Ecto neural progenitor cell (in vitro differentiated cells): ENCODE measurements around the gene YLPM1.
A peak's percentile ranks its signal among the peaks of the same experiment; 100 is the strongest.
"Not testable (repeated sequence)": the region's sequence is repeated elsewhere in the genome, so short reads cannot be mapped to it uniquely, and the experiment has no call there.

ENCODE experiments used
- DNase-seq: peaks from one replicate; pipeline ENCODE4 v3.0.0-alpha.2; 2018; ENCODE audit warnings: low spot score

Gene YLPM1, protein sequence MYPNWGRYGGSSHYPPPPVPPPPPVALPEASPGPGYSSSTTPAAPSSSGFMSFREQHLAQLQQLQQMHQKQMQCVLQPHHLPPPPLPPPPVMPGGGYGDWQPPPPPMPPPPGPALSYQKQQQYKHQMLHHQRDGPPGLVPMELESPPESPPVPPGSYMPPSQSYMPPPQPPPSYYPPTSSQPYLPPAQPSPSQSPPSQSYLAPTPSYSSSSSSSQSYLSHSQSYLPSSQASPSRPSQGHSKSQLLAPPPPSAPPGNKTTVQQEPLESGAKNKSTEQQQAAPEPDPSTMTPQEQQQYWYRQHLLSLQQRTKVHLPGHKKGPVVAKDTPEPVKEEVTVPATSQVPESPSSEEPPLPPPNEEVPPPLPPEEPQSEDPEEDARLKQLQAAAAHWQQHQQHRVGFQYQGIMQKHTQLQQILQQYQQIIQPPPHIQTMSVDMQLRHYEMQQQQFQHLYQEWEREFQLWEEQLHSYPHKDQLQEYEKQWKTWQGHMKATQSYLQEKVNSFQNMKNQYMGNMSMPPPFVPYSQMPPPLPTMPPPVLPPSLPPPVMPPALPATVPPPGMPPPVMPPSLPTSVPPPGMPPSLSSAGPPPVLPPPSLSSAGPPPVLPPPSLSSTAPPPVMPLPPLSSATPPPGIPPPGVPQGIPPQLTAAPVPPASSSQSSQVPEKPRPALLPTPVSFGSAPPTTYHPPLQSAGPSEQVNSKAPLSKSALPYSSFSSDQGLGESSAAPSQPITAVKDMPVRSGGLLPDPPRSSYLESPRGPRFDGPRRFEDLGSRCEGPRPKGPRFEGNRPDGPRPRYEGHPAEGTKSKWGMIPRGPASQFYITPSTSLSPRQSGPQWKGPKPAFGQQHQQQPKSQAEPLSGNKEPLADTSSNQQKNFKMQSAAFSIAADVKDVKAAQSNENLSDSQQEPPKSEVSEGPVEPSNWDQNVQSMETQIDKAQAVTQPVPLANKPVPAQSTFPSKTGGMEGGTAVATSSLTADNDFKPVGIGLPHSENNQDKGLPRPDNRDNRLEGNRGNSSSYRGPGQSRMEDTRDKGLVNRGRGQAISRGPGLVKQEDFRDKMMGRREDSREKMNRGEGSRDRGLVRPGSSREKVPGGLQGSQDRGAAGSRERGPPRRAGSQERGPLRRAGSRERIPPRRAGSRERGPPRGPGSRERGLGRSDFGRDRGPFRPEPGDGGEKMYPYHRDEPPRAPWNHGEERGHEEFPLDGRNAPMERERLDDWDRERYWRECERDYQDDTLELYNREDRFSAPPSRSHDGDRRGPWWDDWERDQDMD (N-terminal part only)

DNA sequence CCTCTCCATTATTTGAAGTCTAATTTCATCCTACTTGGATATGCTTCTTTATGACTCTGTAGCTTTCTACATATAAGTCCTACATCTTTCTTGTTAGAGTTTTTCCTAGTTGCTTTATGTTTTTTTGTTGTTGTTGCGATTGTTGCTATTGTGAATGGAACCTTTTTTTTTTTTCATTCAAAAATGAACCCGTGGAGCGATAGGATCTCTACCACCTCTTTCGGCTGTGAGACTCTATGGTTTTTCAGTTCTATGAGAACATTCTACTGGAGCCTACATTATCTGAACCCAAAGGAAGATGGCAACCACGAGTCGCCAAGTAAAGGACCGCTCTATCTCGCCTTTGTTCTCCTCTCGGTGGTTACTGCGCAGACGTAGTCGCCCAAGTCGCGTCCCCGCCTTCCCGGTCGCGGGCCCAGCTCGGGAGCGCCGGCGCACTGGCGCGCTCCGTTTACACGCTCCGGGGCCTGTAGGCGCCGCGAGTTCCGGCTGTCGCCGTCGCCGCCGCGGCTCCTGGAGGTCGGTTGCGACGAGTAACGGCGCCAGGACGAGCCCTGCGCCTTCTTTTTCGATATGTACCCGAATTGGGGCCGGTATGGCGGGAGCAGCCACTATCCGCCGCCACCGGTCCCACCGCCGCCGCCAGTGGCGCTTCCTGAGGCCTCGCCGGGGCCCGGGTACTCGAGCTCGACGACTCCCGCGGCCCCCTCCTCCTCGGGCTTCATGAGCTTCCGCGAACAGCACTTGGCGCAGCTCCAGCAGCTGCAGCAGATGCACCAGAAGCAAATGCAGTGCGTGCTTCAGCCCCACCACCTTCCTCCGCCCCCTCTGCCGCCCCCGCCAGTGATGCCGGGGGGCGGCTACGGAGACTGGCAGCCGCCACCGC is at the start of gene YLPM1:
Gene YLPM1, plus strand, starts transcription at position 400 of the 886 bp plus-strand sequence. Its CDS starts 174 bp downstream, at position 574.
- peak; percentile 93 for DNase-seq

DNA sequence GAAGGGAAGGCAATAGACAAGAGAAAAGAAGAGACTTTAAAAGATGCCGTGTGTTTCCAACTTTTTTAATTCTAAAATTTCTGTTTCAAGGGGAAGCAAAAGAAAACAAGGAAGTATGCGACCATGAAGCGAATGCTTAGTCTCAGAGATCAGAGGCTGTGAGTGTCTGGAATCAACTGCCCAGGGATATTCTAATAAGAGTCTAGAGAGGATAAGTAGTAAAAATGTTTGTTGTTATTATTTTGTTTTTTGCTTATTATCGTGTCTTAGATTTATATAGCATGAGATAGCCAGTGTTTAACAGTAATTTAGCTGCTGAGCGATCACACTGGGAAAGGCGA is 49.8 kb upstream of the YLPM1 start:
- DNase-seq: no peak

DNA sequence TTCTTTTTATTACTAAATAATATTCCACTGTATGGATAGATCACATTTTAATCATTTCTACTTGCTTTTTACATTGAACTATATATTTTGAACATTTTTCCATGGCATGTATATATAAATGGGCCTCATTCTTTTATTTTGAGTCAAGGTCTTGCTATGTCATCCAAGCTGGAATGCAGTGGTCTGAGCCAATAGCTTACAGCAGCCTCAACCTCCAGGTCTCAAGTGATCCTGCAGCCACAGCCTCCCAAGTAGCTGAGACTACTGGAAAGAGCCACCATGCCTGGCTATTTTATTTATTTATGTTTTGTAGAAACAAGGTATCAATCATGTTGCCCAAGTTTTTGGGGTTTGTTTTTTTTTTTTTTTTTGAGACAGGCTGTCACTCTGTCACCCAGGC is 42.6 kb upstream of the YLPM1 start:
- no peak for DNase-seq

DNA sequence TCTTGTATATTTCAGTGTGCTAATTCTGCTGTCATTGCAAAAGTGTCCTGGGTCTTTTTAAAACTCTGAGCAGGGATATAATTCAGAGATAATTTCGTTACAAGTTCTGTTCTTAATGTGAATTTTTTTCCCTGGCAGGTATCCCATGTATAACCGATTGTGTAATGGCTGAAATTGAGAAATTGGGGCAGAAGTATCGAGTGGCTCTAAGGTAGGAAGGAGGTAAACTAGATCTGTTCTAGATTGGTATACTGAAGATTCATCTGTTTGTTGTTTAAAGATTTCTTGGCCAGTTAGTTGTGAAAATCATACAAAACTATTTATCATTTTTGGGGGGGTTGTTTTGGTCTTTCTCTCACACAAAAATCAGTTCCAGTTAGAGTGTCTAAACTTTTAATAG is 40.0 kb upstream of the YLPM1 start:
- DNase-seq: no peak

DNA sequence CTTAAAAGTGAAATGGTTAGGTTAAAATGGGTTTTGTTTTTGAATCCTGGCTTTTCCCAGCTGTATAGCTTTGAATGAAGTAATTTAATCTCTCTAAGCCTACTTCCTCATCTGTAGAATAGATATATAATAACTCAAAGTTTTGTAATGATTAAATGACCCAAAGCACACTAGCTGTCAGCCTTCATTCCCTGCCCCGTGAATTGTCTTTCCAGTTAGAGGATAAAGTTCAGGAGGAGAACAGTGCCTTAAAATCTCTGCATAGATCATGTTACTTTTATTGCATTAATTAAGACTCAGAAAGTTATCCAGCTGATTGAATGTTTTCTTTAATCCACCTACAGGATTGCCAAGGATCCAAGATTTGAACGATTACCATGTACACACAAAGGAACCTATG is 30.7 kb upstream of the YLPM1 start:
- no peak for DNase-seq

DNA sequence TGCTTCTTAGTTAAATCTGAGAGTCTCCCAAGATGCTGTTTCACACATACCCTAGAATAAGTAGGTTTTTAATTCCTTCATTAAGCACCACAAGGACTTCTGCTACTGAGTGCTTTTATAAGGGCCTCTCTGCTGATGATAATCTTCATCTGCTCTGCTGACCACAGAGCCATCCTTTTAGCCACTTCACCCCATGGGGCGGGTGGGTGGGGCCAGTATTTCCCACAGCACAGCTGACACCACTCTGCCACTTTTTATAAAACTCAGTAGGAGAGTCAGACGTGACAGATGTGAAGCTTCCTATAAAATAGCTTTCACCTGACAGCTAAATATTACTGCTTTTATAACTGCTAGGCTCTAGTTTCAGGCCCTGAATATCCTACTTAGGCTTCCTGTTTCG is 29.9 kb upstream of the YLPM1 start:
- no peak for DNase-seq

DNA sequence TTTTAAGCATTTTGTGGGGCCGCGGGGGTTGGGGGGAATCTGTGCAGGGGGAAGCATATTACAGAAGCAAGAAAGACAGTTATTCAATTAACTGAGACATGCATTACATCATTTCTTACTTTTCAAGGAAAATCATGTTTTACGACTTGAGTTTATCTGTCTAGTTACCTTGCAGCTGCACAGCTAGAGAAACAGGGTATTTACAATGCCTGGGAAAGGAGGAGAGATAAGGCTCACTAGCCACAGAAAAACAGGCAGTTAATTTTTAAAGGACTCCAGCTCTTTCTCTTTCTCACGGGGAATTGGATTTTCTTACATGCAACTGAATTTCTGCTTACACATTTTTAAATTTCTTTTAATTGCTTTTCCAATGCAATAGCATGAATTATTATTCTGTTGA is 28.0 kb upstream of the YLPM1 start:
- no peak for DNase-seq

DNA sequence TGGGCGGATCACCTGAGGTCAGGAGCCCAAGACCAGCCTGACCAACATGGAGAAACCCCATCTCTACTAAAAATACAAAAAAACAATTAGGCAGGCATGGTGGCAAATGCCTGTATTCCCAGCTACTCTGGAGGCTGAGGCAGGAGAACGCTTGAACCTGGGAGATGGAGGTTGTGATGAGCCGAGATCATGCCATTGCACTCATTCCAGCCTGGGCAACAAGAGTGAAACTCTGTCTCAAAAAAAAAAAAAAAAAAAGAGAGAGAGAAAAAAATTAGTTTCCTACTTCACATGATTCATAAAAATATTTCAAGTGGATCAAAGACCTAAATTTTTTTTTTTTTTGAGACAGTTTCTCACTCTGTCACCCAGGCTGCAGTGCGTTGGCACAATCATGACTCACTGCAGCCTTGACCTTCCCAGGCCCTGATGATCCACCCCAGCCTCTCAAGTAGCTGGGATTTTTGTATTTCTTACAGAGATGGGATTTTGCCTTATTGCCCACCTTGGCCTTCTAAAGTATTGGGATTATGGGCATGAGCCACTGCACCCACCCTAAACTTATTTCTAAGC is 25.3 kb upstream of the YLPM1 start:
- no peak for DNase-seq

DNA sequence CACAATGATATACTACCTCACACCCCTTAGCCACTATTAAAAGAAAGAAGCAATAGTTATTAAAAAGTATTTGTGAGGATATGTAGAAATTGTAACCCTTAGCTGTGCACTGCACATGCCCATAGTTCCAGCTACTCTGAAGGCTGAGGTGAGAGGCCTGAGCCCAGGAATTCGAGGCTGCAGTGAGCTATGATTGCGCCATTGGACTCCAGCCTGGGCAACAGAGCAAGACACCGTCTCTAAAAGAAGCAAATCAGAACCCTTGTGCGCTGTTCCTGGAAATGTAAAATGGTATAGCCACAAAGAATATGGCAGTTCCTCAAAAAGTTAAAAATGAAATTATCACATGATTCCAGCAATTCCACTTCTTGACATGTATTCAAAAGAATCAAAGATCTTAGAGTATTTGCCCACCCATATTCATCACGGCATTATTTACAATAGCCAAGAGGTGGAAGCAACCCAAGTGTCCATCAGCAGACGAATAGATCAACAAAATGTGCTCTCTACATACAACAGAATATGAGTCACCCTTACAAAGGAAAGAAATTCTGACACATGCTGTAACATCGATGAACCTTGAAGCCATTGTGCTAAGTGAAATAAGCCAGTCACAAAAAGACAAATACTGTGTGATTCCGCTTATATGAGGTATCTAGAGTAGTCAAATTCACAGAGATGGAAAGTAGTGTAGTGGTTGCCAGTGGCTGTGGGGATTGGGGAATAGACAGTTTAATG is 23.7 kb upstream of the YLPM1 start:
- no peak for DNase-seq

DNA sequence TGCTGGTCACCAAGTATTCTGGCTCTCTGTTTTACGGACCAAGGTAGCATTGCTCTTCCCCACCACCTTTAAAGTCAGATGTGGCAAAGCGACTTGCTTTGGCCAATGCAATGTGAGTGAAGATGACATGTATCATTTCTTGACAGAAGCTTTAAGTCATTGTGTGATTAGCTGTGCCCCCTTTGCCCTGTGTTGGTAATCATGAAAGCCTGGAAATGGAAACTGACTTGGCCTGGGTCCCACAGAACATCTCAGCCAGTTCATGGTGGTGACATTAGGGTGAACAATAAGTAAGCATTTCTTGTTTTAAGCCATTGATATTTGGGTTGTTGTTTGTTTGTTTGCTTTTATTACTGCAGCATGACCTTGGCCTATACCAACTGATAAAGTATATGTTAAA is 15.9 kb upstream of the YLPM1 start:
- DNase-seq: no peak

DNA sequence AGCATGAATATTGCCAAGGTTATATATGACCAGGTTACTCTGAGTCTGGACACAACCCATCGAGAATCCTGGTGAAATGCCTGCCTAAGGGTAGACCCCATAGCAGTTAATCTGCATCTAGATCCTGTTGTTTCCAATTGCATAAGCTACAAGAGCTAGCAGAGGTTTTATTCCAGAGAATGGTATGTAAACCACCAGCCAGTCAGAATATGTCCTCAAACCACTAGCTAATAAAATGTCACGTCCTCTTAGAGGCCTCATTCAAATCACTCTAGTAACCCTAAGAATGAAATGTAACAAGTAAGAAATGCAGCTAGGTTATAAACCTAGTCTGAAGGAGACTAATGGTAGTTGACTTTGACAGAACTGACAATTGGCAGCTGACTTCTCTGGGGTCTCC is 9.0 kb upstream of the YLPM1 start:
- DNase-seq: no peak

DNA sequence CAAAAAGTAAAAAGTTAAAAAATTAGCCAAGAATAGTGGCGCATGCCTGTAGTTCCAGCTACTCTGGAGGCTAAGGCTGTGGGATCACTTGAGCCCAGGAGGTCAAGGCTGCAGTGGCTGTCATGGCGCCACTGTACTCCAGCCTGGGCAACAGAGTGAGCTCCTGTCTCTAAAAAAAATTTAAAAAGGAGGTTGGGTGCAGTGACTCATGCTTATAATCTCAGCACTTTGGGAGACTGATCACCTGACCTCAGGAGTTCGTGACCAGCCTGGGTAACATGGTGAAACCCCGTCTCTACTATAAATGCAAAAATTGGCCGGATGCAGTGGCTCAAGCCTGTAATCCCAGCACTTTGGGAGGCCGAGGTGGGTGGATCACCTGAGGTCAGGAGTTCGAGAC is 8.2 kb upstream of the YLPM1 start:
- DNase-seq: no peak

DNA sequence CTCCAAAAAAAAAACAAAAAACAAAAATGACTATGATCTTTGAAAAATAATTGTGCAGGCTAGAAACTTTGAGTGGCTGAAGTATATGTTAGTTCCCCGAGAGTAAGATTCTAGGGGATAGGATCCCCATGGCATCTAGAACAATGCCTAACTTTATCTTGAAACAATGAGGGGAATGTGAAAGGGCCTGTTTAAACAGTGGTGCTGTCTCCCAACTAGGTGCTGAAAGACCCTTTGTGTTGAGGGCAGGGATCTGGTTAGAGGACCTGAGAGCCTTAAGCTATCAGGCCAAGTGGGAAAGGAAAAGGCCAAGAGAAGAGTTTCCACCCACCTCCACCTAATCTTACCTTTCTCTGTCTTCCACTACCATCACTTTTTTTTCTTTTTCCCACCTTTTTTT is 6.8 kb upstream of the YLPM1 start:
- no peak for DNase-seq

DNA sequence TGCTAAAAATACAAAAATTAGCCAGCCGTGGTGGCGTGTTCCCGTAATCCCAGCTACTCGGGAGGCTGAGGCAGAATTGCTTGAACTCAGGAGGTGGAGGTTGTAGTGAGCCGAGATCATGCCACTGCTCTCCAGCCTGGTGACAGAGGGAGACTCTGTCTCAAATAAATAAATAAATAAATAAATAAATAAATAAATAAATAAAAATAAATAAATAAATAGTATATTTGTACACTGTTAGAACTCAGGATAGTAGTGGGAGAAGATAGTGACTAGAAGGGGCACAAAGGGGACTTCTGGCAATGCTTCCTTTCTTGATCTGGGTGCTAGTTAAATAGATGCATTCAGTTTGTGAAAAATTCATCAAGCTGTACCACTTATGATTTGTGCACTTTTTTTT is 4.6 kb upstream of the YLPM1 start:
- not testable (repeated sequence) for DNase-seq

DNA sequence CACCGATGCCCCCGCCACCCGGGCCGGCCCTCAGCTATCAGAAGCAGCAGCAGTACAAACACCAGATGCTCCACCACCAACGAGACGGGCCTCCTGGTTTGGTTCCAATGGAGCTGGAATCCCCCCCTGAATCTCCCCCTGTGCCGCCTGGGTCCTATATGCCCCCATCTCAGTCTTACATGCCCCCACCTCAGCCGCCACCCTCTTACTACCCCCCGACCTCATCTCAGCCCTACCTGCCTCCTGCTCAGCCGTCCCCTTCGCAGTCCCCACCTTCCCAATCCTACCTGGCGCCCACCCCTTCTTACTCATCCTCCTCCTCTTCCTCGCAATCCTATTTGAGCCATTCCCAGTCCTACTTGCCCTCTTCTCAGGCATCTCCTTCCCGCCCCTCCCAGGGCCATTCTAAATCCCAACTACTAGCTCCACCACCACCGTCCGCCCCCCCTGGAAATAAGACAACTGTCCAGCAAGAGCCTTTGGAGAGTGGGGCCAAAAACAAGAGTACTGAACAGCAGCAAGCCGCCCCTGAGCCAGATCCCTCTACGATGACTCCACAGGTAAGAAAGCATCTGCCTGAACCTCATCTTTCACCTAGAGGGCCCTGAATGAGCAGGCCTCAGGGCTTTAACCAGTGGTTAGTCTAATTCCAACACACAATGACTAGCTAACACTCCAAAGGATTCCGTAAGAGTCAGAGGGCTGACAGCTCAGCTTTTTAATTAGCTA is 851 bp downstream of the YLPM1 start:
- DNase-seq: peak; percentile 50

DNA sequence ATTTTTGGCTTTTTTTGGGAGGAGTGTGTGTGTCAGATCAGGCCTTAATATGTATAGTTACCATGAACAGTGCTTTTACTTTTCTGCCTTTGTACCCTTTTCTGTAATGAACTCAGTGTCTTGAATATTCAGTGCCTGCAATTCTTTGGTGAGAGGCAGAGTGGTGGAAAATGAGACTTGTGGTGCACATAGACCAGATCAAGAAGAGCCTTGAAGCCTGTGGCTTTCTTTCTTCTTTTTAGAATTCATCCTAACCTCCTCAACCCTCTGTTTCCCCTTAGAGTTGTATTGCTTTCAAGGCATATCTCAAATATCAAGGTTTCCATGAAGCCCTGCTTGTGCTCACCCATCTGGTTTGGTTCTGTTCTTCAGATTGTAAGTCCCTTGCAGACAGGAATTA is 2.6 kb downstream of the YLPM1 start:
- DNase-seq: no peak

DNA sequence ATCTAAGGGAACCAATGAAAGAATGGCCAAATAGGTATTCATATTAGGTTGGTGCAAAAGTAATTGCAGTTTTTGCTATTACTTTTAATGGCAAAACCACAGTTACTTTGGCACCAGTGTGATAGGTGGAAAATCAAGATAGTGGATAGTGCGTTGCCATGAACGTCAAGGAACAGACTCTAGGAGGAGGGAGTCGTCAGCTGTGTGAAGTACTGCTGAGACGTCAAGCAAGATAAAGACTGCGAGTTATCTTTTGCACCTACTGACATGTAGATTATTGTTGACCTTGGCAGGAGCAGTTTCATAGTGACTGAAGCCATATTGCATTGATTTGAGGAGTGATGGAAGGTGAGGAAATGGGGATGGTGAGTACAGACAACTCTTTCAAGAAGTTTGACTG is 8.3 kb downstream of the YLPM1 start:
- no peak for DNase-seq

DNA sequence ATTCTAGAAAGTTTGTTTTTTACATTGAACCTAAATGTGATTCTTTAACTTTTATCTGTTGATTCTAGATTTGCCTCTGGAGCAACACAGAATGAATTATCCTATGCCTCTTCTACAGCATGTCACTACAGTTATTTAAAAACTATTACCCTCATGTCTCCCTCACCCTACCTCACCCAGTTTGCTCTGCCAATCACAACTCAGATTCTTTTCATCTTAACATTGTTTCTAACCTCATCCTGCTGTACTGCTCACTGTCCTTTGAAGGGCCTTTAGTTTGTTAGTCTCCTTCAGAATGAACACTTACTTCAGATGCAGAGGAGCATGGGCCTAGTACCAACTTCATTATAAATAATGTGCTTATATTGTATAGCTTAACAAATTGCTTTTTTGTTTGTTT is 21.5 kb downstream of the YLPM1 start:
- no peak for DNase-seq

DNA sequence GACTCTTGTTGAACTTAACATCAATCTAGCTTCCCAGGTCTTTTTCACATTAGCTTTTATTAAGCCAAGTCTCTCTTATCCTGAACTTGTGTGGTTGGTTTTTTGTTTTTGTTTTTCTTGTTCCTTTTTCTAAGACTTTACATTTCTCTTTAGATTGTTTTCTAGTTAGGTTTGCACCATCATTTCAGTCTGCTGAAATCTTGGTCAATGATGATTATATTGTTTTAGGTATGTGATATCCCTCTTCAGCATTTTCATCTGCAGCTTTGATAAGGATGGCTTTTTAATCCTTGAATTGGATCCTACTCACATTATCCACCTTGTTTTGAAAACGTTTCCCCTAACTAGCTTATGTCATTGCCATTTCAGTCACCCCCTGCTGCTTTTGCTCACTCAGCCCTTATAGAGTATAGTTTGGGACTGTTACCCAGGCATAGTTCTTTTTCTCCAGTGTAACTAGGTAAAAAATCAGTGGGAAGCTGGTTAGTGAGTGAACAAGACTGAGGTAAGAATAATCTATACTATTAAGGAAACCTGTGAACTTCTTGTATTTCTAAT is 22.0 kb downstream of the YLPM1 start:
- DNase-seq: no peak
